ACC112 (cell line): ENCODE data around the gene IFNB1.
A peak's percentile ranks its signal among the peaks of the same experiment; 100 is the strongest.

Experiments
- H2AFZ ChIP-seq: fragments of 200-600 bp; sonication (generic); one replicate; pipeline ENCODE4 v1.6.0; 2017; ENCODE audit warnings: antibody characterized with exemption, low read length; ENCODE audit not compliant: unreplicated experiment
- H3K27ac ChIP-seq: fragments of 200-600 bp; sonication (generic); 2 replicates; pipeline ENCODE4 v1.5.1; 2014; ENCODE audit warnings: low read depth, mild to moderate bottlenecking, antibody characterized with exemption, low read length, moderate library complexity
- H3K27me3 ChIP-seq: fragments of 200-600 bp; sonication (generic); 2 replicates; pipeline ENCODE4 v1.6.1; 2014; ENCODE audit warnings: mild to moderate bottlenecking, antibody characterized with exemption, low read length, moderate library complexity, mixed read lengths; ENCODE audit not compliant: insufficient read depth
- H3K36me3 ChIP-seq: fragments of 200-600 bp; sonication (generic); 2 replicates; pipeline ENCODE4 v1.6.1; 2016; ENCODE audit warnings: mild to moderate bottlenecking, antibody characterized with exemption, low read length, moderate library complexity, mixed read lengths; ENCODE audit not compliant: insufficient read depth
- H3K4me1 ChIP-seq: fragments of 200-600 bp; sonication (generic); one replicate; pipeline ENCODE4 v1.6.1; 2016; ENCODE audit warnings: low read length, mixed read lengths; ENCODE audit not compliant: insufficient read depth, unreplicated experiment, control insufficient read depth
- H3K4me3 ChIP-seq: fragments of 200-600 bp; sonication (generic); 2 replicates; pipeline ENCODE4 v1.5.1; 2014; ENCODE audit warnings: mild to moderate bottlenecking, low read depth, low read length
- H3K79me2 ChIP-seq: fragments of 200-600 bp; sonication (generic); one replicate; pipeline ENCODE4 v1.6.0; 2016; ENCODE audit warnings: low read length; ENCODE audit not compliant: control insufficient read depth, unreplicated experiment, insufficient read depth

IFNB1 gene

DNA sequence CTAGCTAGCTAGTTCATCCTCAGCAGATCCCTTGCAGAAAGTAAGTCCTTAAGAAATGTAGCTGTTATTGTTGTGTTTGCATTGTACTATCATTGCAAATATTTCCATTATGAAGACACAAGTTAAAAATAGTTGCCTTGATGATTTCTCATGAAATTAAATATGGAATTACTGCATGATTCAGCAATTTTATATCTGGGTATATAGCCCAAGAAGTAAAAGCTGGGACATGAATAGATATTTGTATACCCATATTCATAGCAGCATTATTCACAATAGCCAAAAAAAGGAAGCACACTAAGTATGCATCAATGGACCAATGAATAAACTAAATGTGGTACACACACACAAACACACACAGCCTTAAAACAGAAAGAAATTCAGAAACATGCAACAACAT lies 6.8 kb downstream of the IFNB1 start:
- H2AFZ ChIP-seq = no peak overlapping the region

DNA sequence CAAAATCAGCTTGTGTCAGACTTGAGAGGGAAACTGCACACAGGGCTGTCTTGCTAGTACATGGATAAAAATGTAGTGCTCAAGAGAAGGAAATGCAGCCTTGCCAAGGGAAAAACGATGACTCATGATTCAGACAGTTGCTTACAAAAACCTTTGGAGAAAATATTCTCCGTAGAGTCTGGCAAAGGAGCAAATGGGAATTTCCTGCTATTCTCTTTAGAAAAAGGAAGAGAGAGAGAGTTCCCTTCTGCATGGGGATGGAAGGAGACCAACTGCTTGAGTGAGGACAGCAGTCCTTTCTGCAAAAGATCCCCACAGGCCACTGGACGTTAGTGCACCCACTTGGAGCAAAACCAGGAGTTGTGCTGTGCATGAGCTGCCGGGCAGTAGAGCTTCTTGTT lies 7.6 kb downstream of the IFNB1 start:
- Histone ChIP-seq H2AFZ (peak overlapping the region; percentile 62), H3K36me3 (no peaks in the 10 kb centered on the region), H3K27ac (peak overlapping the region; percentile 63), H3K4me1 (peaks cover 16% of the 10 kb centered on the region), H3K4me3 (peak overlapping the region; percentile 42; the same call in 1 of the 2 replicates), H3K79me2 (no peaks in the 10 kb centered on the region), H3K27me3 (no peaks in the 10 kb centered on the region)

More for the DNA sequence above, 6.8 kb downstream of the IFNB1 start:
- H3K4me3 ChIP-seq = no peak overlapping the region
- H3K4me1 ChIP-seq = peaks cover 16% of the 10 kb centered on the region
- no peaks in the 10 kb centered on the region for H3K79me2 ChIP-seq
- no peaks in the 10 kb centered on the region for H3K36me3 ChIP-seq
- no peaks in the 10 kb centered on the region for H3K27me3 ChIP-seq
- H3K27ac ChIP-seq = peak overlapping the region; percentile 63; the same call in 1 of the 2 replicates

- Histone ChIP-seq H3K79me2 (no peaks in the 10 kb centered on the region), H2AFZ (no peak overlapping the region), H3K27ac (no peak overlapping the region), H3K36me3 (no peaks in the 10 kb centered on the region), H3K27me3 (no peaks in the 10 kb centered on the region), H3K4me3 (no peak overlapping the region), H3K4me1 (no peaks in the 10 kb centered on the region)
Measured at GRCh38 chr9:21060919-21061561, 16.7 kb downstream of the IFNB1 start.

DNA sequence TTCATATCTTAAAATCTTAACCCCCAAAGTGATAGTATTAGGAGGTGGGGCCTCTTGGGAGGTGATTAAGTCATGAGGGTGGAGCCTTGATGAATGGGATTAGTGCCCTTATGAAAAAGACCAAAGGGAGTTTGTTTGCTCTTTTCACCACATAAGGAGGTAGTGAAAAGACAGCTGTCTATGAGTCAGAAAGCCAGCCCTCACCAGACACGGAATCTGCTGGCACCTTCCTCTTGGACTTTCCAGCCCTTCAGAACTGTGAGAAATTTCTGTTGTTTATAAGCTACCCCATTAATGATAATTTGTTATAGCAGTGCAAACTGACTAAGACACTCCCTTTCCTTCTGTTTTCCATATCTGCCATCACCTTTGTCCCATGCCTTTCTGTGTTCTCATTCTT lies 20.8 kb downstream of the IFNB1 start:
- H3K4me3 ChIP-seq = no peak overlapping the region
- no peaks in the 10 kb centered on the region for H3K4me1 ChIP-seq
- no peak overlapping the region for H2AFZ ChIP-seq
- H3K79me2 ChIP-seq = no peaks in the 10 kb centered on the region
- no peak overlapping the region for H3K27ac ChIP-seq
- H3K27me3 ChIP-seq = no peaks in the 10 kb centered on the region
- H3K36me3 ChIP-seq = no peaks in the 10 kb centered on the region

DNA sequence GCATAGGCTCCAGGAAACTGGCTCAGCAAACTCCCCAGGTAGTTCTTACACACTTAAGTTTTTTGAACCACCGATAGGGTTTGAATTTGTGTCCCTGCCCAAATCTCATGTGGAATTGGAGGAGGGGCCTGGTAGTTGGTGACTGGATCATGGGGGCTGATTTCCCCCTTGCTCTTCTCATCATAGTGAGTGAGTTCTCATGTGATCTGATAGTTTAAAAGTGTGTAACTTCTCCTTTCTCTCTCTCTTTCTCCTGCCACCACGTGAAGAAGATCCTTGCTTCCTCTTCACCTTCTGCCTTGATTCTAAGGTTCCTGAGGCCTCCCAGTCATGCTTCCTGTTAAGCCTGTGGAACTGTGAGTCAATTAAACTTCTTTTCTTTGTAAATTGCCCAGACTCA lies 23.9 kb downstream of the IFNB1 start:
- Histone ChIP-seq H3K36me3 (no peaks in the 10 kb centered on the region), H3K27ac (no peak overlapping the region), H3K4me1 (no peaks in the 10 kb centered on the region), H3K27me3 (no peaks in the 10 kb centered on the region), H2AFZ (no peak overlapping the region), H3K4me3 (no peak overlapping the region), H3K79me2 (no peaks in the 10 kb centered on the region)

DNA sequence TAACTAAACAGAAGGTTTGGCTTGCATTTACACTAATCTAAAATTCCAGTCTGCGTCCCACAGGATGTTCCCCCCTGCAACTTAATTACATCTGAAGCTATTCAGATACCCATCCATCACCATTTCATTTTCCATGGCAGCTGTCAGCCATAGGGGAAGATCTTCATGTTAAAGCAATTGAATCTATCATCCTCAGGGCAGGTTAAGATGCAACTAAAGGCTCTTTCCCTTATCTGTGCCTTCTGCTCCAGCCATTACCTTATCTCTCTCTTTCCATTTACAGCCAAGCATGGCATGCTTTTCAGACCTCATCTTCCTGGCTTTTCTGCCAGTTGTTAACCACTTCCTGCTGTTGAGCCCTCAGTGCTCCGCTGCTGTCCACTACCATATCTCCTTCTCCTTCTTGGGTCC lies 30.5 kb downstream of the IFNB1 start:
- Histone ChIP-seq H3K36me3 (no peaks in the 10 kb centered on the region), H3K4me3 (no peak overlapping the region), H3K79me2 (no peaks in the 10 kb centered on the region), H3K4me1 (peaks cover 6% of the 10 kb centered on the region), H2AFZ (no peak overlapping the region), H3K27me3 (no peaks in the 10 kb centered on the region), H3K27ac (no peak overlapping the region)

- Histone ChIP-seq H3K27ac (no peak overlapping the region), H3K36me3 (no peaks in the 10 kb centered on the region), H2AFZ (no peak overlapping the region), H3K27me3 (no peaks in the 10 kb centered on the region), H3K4me1 (peaks cover 6% of the 10 kb centered on the region), H3K4me3 (no peak overlapping the region), H3K79me2 (no peaks in the 10 kb centered on the region)
Measured at GRCh38 chr9:21043841-21044240, 33.9 kb downstream of the IFNB1 start.

DNA sequence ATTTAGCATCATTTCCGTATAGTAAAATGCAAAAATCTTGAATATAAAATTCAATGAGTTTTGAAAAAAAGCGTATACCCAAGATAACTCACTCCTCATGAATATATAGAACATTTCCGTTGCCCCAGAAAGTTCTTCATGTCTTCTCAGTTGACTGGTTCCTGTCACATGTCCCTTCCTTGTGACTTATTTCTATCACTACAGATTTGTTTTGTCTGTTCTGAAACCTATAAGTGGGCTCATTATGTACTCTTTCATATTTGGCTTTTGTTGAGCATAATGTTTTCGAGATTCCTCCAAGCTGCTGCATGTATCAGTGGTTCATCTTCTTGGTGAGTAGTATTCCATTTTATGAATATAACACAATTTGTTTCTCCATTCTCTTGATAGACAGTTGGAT lies 35.3 kb downstream of the IFNB1 start:
- no peaks in the 10 kb centered on the region for H3K36me3 ChIP-seq
- no peak overlapping the region for H2AFZ ChIP-seq
- no peak overlapping the region for H3K27ac ChIP-seq
- H3K79me2 ChIP-seq = no peaks in the 10 kb centered on the region
- H3K4me3 ChIP-seq = no peak overlapping the region
- H3K4me1 ChIP-seq = peaks cover 1% of the 10 kb centered on the region
- H3K27me3 ChIP-seq = no peaks in the 10 kb centered on the region

- H3K79me2 ChIP-seq = no peaks in the 10 kb centered on the region
- H3K4me1 ChIP-seq = no peaks in the 10 kb centered on the region
- no peaks in the 10 kb centered on the region for H3K27me3 ChIP-seq
- H2AFZ ChIP-seq = no peak overlapping the region
- H3K36me3 ChIP-seq = no peaks in the 10 kb centered on the region
- no peak overlapping the region for H3K27ac ChIP-seq
- no peak overlapping the region for H3K4me3 ChIP-seq
Measured at GRCh38 chr9:21039302-21039701, 38.4 kb downstream of the IFNB1 start.

- Histone ChIP-seq H3K4me3 (no peak overlapping the region), H3K79me2 (no peaks in the 10 kb centered on the region), H3K27me3 (no peaks in the 10 kb centered on the region), H3K27ac (no peak overlapping the region), H3K36me3 (no peaks in the 10 kb centered on the region), H3K4me1 (no peaks in the 10 kb centered on the region), H2AFZ (no peak overlapping the region)
Measured at GRCh38 chr9:21037278-21037677, 40.5 kb downstream of the IFNB1 start.

GRCh38 chr9:21031808-21032183 lies 45.9 kb downstream of the IFNB1 start:
- H3K27ac ChIP-seq = no peak overlapping the region
- H3K4me3 ChIP-seq = peak overlapping the region; percentile 78
- no peaks in the 10 kb centered on the region for H3K27me3 ChIP-seq
- peak overlapping the region; percentile 77 for H2AFZ ChIP-seq
- no peaks in the 10 kb centered on the region for H3K36me3 ChIP-seq
- H3K79me2 ChIP-seq = no peaks in the 10 kb centered on the region
- peaks cover 17% of the 10 kb centered on the region for H3K4me1 ChIP-seq
